Measurements from ENCODE around the gene SLC38A1. TPM values are rescaled to one million over a fixed set of nuclear protein-coding genes. Genes with fewer than 3 reads are reported as not detected.

Gene SLC38A1
- total RNA-seq, 1 experiment from 2014 or later: 155 TPM

GRCh38 chr12:46159309-46159901, 109.4 kb downstream of the SLC38A1 start:
- no peak overlapping the region for H3K27ac ChIP-seq (ENCODE audit: low read depth, low read length)
- BruUV-seq (replicated peaks): no TSS peak
- CTCF ChIA-PET: no interaction called here

More at GRCh38 chr12:46159309-46159901, 109.4 kb downstream of the SLC38A1 start:
- Histone ChIP-seq H3K27me3 (ENCODE audit: insufficient read depth, low read length) (no peaks in the 10 kb centered on the region), H3K4me2 (ENCODE audit: low read length) (no peak overlapping the region), H3K36me3 (ENCODE audit: control insufficient read depth in 1 of 2, insufficient read depth in 2 of 2, low read length in 2 of 2) (no peaks in the 10 kb centered on the region), H3K4me1 (ENCODE audit: control insufficient read depth in 1 of 2, insufficient read depth in 2 of 2, low read length in 2 of 2) (no peaks in the 10 kb centered on the region), H3K9ac (ENCODE audit: low read length) (no peak overlapping the region), H3K9me3 (ENCODE audit: control insufficient read depth in 1 of 2, insufficient read depth in 1 of 2, low read depth in 1 of 2, low read length in 2 of 2) (0 out of 4 replicates have a peak, but pooled peaks cover 3 to 4% of the 10 kb centered on the region in 2 experiments), H4K20me1 (ENCODE audit: insufficient read depth) (no peaks in the 10 kb centered on the region), H2AFZ (ENCODE audit: low read depth, low read length, poor library complexity, severe bottlenecking) (no peak overlapping the region), H3K9me2 (ENCODE audit: insufficient read depth) (no peaks in the 10 kb centered on the region), H3K4me3 (replicated peaks in 1 of 2; ENCODE audit: low read depth in 1 of 2, low read length in 2 of 2) (no peak overlapping the region), H3K79me2 (ENCODE audit: insufficient read depth, low read length) (no peaks in the 10 kb centered on the region)
- ATAC-seq: no peak
- TF ChIP-seq JUND (IDR thresholded peaks at IDR 0.05) (no peak), ZNF274 (IDR thresholded peaks at IDR 0.05; ENCODE audit: low read depth, low read length) (no peak), SP1 (IDR thresholded peaks at IDR 0.05; ENCODE audit: low read depth) (no peak), CTCF (IDR thresholded peaks at IDR 0.05 in 2 of 3, conservative IDR thresholded peaks at IDR 0.05 in 1 of 3; ENCODE audit: borderline replicate concordance in 1 of 3, insufficient read depth in 1 of 3, low read depth in 2 of 3, low read length in 2 of 3) (no peak), POLR2AphosphoS5 (IDR thresholded peaks at IDR 0.05; ENCODE audit: low read depth, low read length) (no peak), MAX (IDR thresholded peaks at IDR 0.05) (no peak), SRF (IDR thresholded peaks at IDR 0.05; ENCODE audit: low read depth) (no peak), ZFX (IDR thresholded peaks at IDR 0.05) (no peak), FOSL1 (IDR thresholded peaks at IDR 0.05; ENCODE audit: low read depth) (no peak), TCF7L2 (IDR thresholded peaks at IDR 0.05; ENCODE audit: borderline replicate concordance, extremely low read depth, insufficient read depth, insufficient read length) (no peak), ZBTB33 (IDR thresholded peaks at IDR 0.05; ENCODE audit: extremely low read depth, insufficient replicate concordance, low read length) (no peak), CBX3 (IDR thresholded peaks at IDR 0.05; ENCODE audit: low read depth) (no peak), POLR2A (IDR thresholded peaks at IDR 0.05; ENCODE audit: borderline replicate concordance, extremely low read depth, insufficient read depth, insufficient read length) (no peak), EZH2phosphoT487 (IDR thresholded peaks at IDR 0.05; ENCODE audit: borderline replicate concordance) (no peak), ELF1 (IDR thresholded peaks at IDR 0.05; ENCODE audit: borderline replicate concordance, low read depth) (no peak), SIN3A (IDR thresholded peaks at IDR 0.05; ENCODE audit: low read depth) (no peak), EGR1 (IDR thresholded peaks at IDR 0.05; ENCODE audit: low read depth) (no peak), CEBPB (IDR thresholded peaks at IDR 0.05; ENCODE audit: low read depth) (no peak), YY1 (IDR thresholded peaks at IDR 0.05; ENCODE audit: extremely low read depth, insufficient replicate concordance, low read depth, low read length) (no peak)
- ChIA-PET POLR2A (no interaction called here), RAD21 (ENCODE audit: low non-redundant PET in 1 of 2, low total read pairs in 2 of 2, uncharacterized antibody in 2 of 2, unreplicated experiment in 2 of 2) (no interaction called here)
- no peak for DNase-seq (ENCODE audit: low read depth, low spot score)
- intact Hi-C loops (cut with micrococcal nuclease): no loop called here

All from HCT116 (cell line).